Small intestine (tissue), 7 donors: Measurements from ENCODE around the gene BMP5. TPM values are rescaled to one million over a fixed set of nuclear protein-coding genes. Genes with fewer than 3 reads are reported as not detected.
A peak's percentile ranks its signal among the peaks of the same experiment; 100 is the strongest.
"Not testable (repeated sequence)": the region's sequence is repeated elsewhere in the genome, so short reads cannot be mapped to it uniquely, and the experiment has no call there.

Source experiments
- DNase-seq, 2 donors: peaks; one replicate each; pipeline versions ENCODE4 v3.0.0 to v3.0.0-alpha.2; 2013
- FAIRE-seq: peaks from 2 replicates; lab custom pipeline; 2012; peaks lifted over from hg19 to GRCh38; lab: Jason Lieb, UNC
- H3K27ac ChIP-seq, 3 donors: one replicate each; pipeline ENCODE4 v1.5.1; 2013; ENCODE audit warnings: low read length in 2 of 3, mild to moderate bottlenecking in 2 of 3, control low read depth in 1 of 3, inconsistent platforms in 1 of 3, low read depth in 1 of 3, moderate library complexity in 1 of 3
- H3K27me3 ChIP-seq, 3 donors: one replicate each; pipeline ENCODE4 v1.6.1; 2013; ENCODE audit warnings: low read length in 3 of 3, inconsistent platforms in 1 of 3; ENCODE audit not compliant: control insufficient read depth in 3 of 3, insufficient read depth in 3 of 3
- H3K36me3 ChIP-seq, 3 donors: one replicate each; pipeline ENCODE4 v1.6.1; 2013; ENCODE audit warnings: low read length in 3 of 3, inconsistent platforms in 1 of 3, low read depth in 1 of 3, mild to moderate bottlenecking in 1 of 3, moderate library complexity in 1 of 3; ENCODE audit not compliant: control insufficient read depth in 3 of 3, insufficient read depth in 2 of 3
- H3K4me1 ChIP-seq, 3 donors: one replicate each; pipeline ENCODE4 v1.6.1; 2013; ENCODE audit warnings: low read length in 2 of 3, inconsistent platforms in 1 of 3, low read depth in 1 of 3, mild to moderate bottlenecking in 1 of 3, moderate library complexity in 1 of 3; ENCODE audit not compliant: control insufficient read depth in 3 of 3, insufficient read depth in 2 of 3
- H3K4me3 ChIP-seq, 3 donors: one replicate each; pipeline ENCODE4 v1.5.1; 2013; ENCODE audit warnings: low read length in 3 of 3, control low read depth in 1 of 3, inconsistent platforms in 1 of 3, low read depth in 1 of 3, mild to moderate bottlenecking in 1 of 3, moderate library complexity in 1 of 3
- H3K9me3 ChIP-seq, 2 donors: one replicate each; pipeline ENCODE4 v1.6.1; 2013; ENCODE audit warnings: low read depth in 1 of 2, low read length in 1 of 2; ENCODE audit not compliant: control insufficient read depth in 2 of 2, insufficient read depth in 1 of 2
- WGBS, 3 donors: extraction: QIAGEN DNeasy Blood & Tissue Kit; methylation state at CpG; one replicate each; pipeline ENCODE4 v1.1.7; 2013; 5-methylcytosine and 5-hydroxymethylcytosine counted together
- polyA plus RNA-seq, 4 donors: library from polyadenylated mRNA; stranded (reverse) in 3 of 4; unstranded in 1 of 4; fragments of 200-250 nt in 3 of 4; fragments of 120-200 nt in 1 of 4; gene quantifications; one replicate each; pipeline versions ENCODE4 v1.2.1 to v1.2.3, GENCODE V29; 2013
- donor health status: healthy with polysubstance abuse.
- donor health status: control.
- donor health status: control.
- donor health status: Bipolar disorder and iron deficiency.
- donor health status: healthy.

The BMP5 gene
- polyA plus RNA-seq, 4 donors = 1.8 to 26.2 (median 1.9) TPM; not detected in 1

GRCh38 chr6:55910466-55910865 is 35.1 kb upstream of the BMP5 start:
- DNase-seq, H3K9me3 ChIP-seq, H3K27ac ChIP-seq, H3K36me3 ChIP-seq, FAIRE-seq, H3K4me1 ChIP-seq, H3K27me3 ChIP-seq, H3K4me3 ChIP-seq: not testable (repeated sequence)
- WGBS, 3 donors = 95 to 99% (median 96%) methylated on average over 8 to 28 of the region's 28 CpGs

GRCh38 chr6:55909911-55910310 is 34.5 kb upstream of the BMP5 start:
- not testable (repeated sequence) for H3K4me1 ChIP-seq, H3K27ac ChIP-seq, FAIRE-seq, H3K27me3 ChIP-seq, DNase-seq, H3K36me3 ChIP-seq, H3K4me3 ChIP-seq, H3K9me3 ChIP-seq
- 89 to 91% methylated on average over 7 to 21 of the region's 26 CpGs; no CpG with 5 or more reads in 1 of the 3 donors for WGBS, 3 donors

- Histone ChIP-seq H3K4me1 (peaks cover 0 to 8% (median 0%) of the 10 kb centered on the region in 3 donors), H3K27ac (peak overlapping the region in 1 of 3 donors; percentile 48), H3K9me3 (no peaks in the 10 kb centered on the region), H3K27me3 (no peaks in the 10 kb centered on the region), H3K36me3 (no peaks in the 10 kb centered on the region), H3K4me3 (no peak overlapping the region)
- WGBS, 3 donors = 14 to 38% (median 17%) methylated on average over 2 of the region's 2 CpGs
- FAIRE-seq (no peak), DNase-seq (peak in 1 of 2 donors; percentile 52)
These were observed 27.4 kb upstream of the BMP5 start for GRCh38 chr6:55902796-55903195.

GRCh38 chr6:55901765-55902270 is 26.4 kb upstream of the BMP5 start:
- Histone ChIP-seq H3K27me3 (no peaks in the 10 kb centered on the region), H3K9me3 (no peaks in the 10 kb centered on the region), H3K4me1 (peaks cover 0 to 8% (median 0%) of the 10 kb centered on the region in 3 donors), H3K27ac (peak overlapping the region in 1 of 3 donors; percentile 52), H3K4me3 (no peak overlapping the region), H3K36me3 (no peaks in the 10 kb centered on the region)
- WGBS, 3 donors = 12 to 43% (median 29%) methylated on average over 2 of the region's 2 CpGs
- DNase-seq (peak in 1 of 2 donors; percentile 50), FAIRE-seq (no peak)

GRCh38 chr6:55898342-55898741 is 23.0 kb upstream of the BMP5 start:
- Histone ChIP-seq H3K36me3 (no peaks in the 10 kb centered on the region), H3K4me3 (no peak overlapping the region), H3K27ac (no peak overlapping the region), H3K9me3 (no peaks in the 10 kb centered on the region), H3K4me1 (peaks cover 0 to 8% (median 0%) of the 10 kb centered on the region in 3 donors), H3K27me3 (no peaks in the 10 kb centered on the region)
- FAIRE-seq (no peak), DNase-seq (no peak)
- 50 to 73% (median 57%) methylated on average over 3 of the region's 3 CpGs for WGBS, 3 donors

- FAIRE-seq (no peak), DNase-seq (no peak)
- H3K4me3 ChIP-seq = no peak overlapping the region
- no peaks in the 10 kb centered on the region for H3K36me3 ChIP-seq
- no peak overlapping the region for H3K27ac ChIP-seq
- H3K9me3 ChIP-seq = no peaks in the 10 kb centered on the region
- H3K4me1 ChIP-seq = peaks cover 0 to 3% (median 0%) of the 10 kb centered on the region in 3 donors
- no peaks in the 10 kb centered on the region for H3K27me3 ChIP-seq
- 65 to 75% (median 69%) methylated on average over 2 of the region's 2 CpGs for WGBS, 3 donors
These were observed 22.0 kb upstream of the BMP5 start for GRCh38 chr6:55897346-55897745.

GRCh38 chr6:55895972-55896730 is 20.8 kb upstream of the BMP5 start:
- no peak overlapping the region for H3K27ac ChIP-seq
- no peak overlapping the region for H3K4me3 ChIP-seq
- no peaks in the 10 kb centered on the region for H3K27me3 ChIP-seq
- FAIRE-seq (no peak), DNase-seq (peak in 1 of 2 donors; percentile 53)
- no peaks in the 10 kb centered on the region for H3K4me1 ChIP-seq
- no peaks in the 10 kb centered on the region for H3K36me3 ChIP-seq
- WGBS, 3 donors = 40 to 71% (median 51%) methylated on average over 5 of the region's 5 CpGs
- no peaks in the 10 kb centered on the region for H3K9me3 ChIP-seq

- WGBS, 3 donors = 63 to 75% (median 67%) methylated on average over 4 of the region's 4 CpGs
- Histone ChIP-seq H3K4me1 (no peaks in the 10 kb centered on the region), H3K27me3 (no peaks in the 10 kb centered on the region), H3K9me3 (peaks cover 0 to 4% of the 10 kb centered on the region in 2 donors), H3K27ac (no peak overlapping the region), H3K36me3 (no peaks in the 10 kb centered on the region), H3K4me3 (no peak overlapping the region)
- DNase-seq = no peak
- no peak for FAIRE-seq
These were observed 17.5 kb upstream of the BMP5 start for GRCh38 chr6:55892749-55893357.
